NCI-H2029 (cell line): Measurements from ENCODE around the gene COL4A4.

Experiments used
- DNase-seq: peaks from one replicate; lab custom pipeline; 2025; lab: John Stamatoyannopoulos, UW

COL4A4 gene

DNA sequence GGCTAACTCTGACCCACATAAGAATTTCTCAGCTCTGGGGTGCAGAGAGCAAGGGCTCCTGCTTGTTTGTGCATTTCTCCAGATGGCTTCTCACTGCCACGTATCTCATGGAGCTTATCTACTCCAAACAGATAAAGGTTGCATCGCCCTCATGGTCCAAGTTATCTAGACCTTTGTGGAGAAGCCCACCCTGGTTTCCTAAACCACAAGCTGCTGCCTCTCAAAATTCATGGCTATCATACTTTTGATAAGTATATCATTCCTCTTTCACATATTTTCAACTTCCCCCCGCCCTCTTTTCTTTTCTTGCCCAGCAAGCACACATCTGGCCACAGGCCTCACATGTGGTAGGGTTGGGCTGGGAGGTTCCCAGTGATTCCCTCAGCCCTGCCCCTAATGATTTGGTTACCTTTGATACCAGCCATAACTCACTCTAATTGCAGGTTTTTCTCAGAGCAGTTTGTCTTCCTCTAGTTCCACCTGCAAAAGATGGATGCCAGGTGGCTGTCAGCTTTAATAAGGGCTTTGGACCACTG, 182.1 kb downstream of the COL4A4 start:
- DNase-seq = no peak

DNA sequence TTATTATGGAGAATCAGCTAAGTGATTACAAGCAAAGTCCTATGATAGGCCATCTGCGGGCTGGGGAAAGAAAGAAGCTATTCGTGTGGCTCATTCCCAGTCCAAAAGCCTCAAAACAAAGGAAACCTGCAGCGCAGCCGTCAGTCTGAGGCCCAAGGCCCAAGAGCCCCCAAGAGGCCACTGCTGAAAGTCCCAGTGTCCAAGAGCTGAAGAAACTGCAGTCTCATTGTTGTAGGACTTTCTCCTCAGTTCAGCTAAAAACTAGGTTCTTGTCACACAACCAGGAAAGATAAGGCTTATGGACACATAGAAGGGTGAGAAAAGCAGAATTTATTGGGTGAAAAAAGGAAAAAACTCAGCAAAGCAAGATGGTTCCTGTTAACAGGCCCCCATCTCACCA, 185.0 kb downstream of the COL4A4 start:
- DNase-seq = no peak

DNA sequence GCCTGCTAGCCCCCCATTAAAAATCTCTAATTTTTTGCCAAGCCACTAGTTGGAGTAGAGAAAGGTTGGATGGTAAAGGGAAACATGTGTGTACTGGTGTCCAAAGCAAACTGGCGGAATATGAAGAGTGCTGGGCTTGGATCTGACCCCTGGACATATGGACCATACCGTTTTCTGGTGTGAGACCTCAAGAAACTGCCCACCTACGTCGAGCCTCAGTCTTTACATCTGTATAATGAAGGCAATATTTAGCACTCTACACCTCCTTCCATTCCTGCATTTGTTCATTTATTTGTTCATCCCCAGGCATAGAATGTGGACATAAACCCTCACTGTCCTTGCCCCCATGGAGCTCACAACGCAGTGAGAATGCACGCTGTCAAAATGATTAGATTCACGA, 185.7 kb downstream of the COL4A4 start:
- DNase-seq = no peak

DNA sequence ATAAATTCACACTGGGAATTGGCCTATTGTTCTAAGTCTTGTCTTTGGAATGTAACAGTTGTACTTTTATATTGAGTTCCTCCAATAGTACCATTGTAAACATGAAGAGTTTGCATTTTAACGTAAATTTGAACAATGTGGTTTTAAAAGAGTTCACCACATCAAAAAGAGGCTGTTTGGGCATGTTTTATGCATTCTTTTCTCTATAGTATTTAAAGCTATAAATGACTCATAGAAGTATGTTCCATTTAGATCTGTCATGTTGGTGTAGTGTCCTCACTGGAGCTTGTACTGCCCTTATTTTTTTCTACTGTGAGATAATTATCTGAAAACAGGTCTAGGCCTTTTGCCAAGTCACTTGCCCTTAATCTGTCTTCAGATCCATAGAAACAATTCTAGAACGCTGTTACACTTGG, 186.2 kb downstream of the COL4A4 start:
- no peak for DNase-seq

DNA sequence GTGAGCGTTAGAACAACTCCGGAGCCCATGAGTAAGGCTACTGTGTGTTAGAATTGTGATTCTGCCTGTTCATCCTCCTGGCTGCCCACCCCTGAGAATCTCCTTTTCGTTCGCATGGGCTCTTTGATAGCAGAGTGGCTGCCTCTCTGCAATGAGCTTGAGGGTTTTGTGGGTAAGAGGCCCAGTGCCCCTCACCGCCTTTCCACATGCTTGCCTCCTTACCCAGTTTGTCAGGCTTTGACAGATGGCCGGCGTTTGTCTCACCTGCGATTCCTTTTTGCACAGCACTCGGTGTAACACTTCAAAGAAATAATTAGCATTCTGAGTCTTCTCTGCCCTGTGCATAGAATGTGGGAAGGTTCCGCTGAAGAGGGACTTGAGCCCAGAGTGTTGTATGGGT, 190.2 kb downstream of the COL4A4 start:
- no peak for DNase-seq

DNA sequence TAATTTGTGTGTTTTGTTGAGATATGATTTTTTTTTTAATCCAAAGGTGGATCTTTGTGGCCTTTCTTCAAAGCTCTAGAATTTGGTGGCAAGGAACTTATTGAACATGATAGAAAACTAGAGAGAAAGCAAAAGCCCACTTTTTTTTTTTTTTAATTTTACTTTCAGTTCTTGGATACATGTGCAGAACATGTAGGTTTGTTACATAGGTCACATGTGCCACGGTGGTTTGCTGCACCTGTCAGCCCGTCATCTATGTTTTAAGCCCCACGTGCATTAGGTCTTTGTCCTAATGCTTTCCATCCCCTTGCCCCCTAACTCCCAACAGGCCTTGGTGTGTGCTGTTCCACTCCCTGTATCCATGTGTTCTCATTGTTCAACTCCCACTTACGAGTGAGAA, 192.2 kb downstream of the COL4A4 start:
- no peak for DNase-seq

DNA sequence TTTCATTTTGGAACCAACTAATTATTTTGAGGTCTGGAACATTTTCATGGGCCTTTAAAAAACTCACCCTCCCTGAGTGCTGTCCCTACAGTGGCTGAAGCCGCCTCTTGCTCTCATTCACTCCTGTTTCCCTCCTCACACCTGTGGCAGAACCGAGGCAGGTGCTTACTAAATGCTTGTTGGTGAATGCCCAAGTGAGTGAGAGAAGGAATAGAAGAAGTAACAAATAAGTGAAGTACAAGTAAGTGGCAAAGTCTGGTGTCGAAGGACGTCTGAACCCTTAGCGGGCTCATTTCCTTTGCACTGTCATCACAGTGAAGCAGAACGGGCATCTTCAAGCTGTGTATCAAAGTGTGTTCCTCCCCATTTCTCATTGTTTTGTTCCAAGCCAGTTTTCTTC, 192.9 kb downstream of the COL4A4 start:
- DNase-seq = no peak

DNA sequence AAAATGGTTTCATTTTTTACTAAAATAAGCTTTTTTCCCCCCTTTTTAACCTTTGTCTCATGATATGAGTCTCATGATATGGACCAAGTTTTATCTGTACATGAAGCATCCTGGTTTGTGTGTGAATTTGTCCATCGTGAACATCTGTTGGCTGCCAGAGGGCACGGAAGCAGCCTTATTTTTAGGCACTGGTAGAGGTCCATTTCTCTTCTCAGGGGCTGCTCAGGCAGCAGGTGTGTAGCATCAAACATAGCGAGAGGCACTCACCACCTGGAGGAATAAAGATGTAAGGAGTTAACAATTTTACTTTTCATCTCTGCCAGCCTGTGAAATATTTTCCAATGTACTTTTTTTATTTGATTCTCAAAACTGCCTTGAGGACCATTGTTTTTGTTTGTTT, 193.6 kb downstream of the COL4A4 start:
- no peak for DNase-seq

DNA sequence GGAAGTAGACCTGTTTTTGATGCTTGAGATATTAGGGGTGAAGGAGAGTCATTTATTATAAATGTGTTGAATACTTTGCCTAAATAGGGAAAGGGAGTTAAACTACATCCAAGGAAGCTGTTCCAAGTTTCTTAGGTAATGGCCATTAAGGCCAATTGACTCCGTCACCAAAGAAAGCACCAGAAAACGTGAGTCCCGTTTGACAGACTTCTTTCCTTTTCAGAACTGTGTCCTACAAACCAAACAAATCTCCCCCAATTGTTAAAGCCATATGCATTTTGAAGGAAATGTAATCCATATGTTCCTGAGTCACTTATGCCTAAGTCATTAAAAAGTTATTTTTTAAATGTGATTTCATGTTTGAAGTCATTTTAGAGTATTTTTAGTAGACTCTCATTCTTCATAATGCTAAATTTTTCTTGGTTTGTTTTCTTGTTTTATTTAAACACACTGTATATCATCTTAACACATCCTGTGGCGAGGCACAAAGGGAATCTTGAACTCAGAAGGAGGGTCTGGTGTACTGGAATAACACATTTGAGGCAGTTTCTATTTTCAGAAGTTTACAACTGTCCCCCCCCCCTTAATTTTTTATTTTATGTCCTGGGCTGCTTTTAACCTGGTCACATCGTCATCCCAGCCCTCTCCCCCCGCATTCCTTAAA, 194.5 kb downstream of the COL4A4 start:
- no peak for DNase-seq

DNA sequence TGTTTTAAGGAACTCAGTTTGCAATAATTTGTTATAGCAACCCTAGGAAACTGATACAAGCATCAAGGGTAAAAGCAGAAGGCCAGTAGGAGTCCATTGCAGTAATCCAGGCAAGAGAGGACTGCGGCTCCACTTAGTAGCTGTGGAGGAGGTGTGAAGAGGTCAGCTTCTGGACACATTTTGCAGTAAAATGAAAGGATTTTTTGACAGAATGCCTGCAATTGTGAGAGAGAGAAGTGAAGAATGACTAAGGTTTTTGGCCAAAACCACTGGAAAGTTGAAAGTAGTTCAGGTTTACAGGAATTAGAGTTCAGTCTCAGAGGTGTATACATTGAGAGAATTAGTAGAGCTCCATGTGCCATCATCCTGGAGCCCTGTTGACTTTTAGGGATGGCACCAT, 198.6 kb downstream of the COL4A4 start:
- no peak for DNase-seq

DNA sequence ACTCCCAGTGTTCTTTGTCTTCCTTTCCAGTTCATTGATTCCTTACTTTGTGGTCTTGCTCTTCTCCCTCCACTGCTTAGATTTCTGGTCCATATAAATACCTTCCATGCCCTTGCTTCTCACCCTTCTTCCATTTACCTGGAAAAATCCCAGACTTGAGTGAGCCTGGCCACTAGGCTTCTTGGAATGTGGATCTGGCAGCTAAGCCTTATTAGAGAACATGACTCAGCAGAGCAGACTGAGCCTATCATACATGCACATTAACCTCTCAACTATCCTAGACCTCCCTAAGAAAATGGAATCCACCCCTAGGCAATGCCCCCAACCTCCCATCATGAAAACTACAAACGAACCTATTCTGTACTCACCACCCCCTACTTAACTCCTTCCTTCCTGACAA, 200.5 kb downstream of the COL4A4 start:
- DNase-seq = no peak

DNA sequence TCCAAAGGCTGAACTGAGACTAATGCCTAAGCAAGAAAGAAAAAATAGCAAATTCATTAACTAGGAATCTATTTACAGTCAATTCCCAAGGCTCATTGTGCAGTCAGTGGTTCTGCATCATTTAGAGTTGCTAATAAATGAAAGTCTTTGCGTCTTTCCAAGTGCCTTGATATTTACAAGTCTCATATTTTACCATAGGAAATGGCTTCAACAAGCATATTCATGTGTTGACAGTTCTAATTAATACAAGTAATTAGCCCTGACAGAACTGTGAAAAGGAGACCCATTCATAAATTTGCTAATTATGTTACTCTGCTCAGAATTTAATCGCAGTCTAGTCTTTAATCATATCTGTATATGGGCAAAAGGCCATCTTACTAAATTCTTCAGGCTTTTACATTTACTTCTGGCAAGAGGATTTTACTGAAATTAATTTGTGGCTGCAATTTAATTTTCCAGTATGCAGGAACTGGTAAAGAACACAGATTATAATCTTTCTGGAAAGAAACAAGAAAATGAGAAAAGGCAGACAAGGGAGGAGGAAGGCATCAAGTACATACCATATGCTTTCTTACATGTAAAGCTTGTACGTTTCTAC, 201.7 kb downstream of the COL4A4 start:
- DNase-seq = no peak

DNA sequence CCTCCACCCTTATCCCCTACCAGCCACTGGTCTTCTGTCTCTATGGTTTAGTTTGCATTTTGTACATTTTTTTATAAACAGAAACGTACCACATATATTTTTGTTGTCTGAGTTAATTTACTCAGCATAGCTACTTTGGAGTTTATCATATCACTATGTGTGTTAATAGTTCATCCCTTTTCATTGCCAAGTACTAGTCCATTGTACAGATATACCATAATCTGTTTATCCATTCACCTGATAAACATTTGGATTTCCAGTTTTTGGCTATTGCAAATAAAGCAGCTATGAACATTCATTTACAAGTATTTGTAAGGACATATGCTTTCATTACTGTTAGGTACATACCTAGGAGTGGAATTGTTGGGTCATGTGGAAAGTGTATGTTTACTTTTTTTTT, 204.6 kb downstream of the COL4A4 start:
- DNase-seq = no peak

DNA sequence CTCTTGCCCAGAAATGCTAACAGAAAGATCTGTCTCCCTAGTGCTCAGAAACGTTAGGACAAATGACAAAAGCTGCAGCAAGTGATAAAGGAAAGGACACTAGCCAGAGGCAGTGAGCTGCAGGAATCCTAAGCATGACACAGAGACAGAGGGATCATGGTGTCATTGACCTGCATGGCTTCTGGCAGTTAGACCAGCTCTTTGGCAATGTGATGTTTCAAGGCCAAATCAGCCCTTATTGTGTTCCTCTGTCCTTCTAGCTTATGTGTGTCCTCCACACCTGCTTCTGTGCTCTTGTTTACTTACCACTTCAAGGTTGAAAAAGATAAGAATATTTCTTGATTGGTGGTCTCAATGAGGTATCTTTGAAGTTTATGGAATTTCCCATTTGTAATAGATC, 207.3 kb downstream of the COL4A4 start:
- no peak for DNase-seq

DNA sequence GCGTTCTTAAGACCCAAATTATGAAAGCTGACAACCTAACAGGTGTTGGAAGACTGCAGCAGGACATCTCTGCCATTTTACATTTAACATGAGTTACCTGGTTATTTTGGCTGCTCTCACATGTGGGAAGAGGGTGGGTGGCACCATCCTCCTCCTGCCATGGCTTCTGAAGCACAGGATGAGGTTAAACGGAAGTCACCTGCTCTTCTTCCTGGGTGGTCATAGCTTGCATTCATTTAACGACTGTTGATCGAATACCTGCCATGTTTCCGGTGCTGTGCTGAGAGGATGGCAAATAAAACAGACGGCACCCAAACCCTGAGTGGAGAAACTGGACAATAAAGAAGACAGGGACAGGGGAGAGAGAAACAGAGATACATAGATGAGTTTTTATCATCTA, 210.2 kb downstream of the COL4A4 start:
- DNase-seq = no peak

DNA sequence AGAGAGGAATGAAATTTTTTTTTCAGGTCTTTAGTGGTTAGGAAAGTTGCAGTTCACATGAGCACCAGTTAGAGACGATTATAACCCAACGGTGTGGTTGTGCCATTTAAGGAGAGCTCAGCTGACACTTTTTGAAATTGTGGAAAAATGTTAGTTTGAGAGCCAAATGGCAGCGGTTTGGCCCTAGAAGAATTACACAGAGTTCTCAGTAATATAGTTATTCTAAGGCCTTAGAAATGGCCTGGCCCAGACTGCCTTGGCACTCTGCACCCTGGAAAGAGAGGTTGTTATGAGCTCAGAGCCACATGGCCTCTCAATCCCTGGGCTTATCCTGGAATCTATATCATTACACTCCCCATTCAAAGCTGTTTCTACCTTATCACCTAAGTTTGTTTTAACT, 210.8 kb downstream of the COL4A4 start:
- no peak for DNase-seq
